PC-3 (cell line): ENCODE results near the gene DPEP2. TPM values are rescaled to one million over a fixed set of nuclear protein-coding genes. Genes with fewer than 3 reads are reported as not detected.

ENCODE experiments used
- ATAC-seq: fragments of 200-7000 bp; cut with Tn5 transposase; 2 replicates; pipeline ENCODE4 v1.9.1; 2020; ENCODE audit warnings: mild to moderate bottlenecking, moderate library complexity
- BruUV-seq: library from RNA; stranded (reverse); fragments of 400-500 nt; replicated peaks from 2 replicates; lab custom pipeline; 2021; lab: Mats Ljungman, UMichigan
- CTCF ChIA-PET: fragments of 300-600 bp; sonication (Branson Sonifier 250); formaldehyde crosslinking; loops from one replicate; lab custom pipeline; 2022; ENCODE audit warnings: antibody characterized with exemption; lab: Charles Lee
- POLR2A ChIA-PET: fragments of 300-600 bp; sonication (Branson Sonifier 250); formaldehyde crosslinking; loops from one replicate; lab custom pipeline; 2022; ENCODE audit warnings: antibody characterized with exemption; ENCODE audit not compliant: unreplicated experiment; lab: Charles Lee
- DNase-seq: peaks from one replicate; pipeline ENCODE4 v3.0.0-alpha.2; 2015
- H2AFZ ChIP-seq: fragments of 300-600 bp; sonication (generic); 2 replicates; pipeline ENCODE4 v1.6.0; 2016; ENCODE audit warnings: antibody characterized with exemption, low read length
- H3F3A ChIP-seq: fragments of 300-600 bp; sonication (generic); one replicate; pipeline ENCODE4 v1.6.0; 2017; ENCODE audit warnings: antibody characterized with exemption, low read length, control low read depth, mild to moderate bottlenecking; ENCODE audit not compliant: unreplicated experiment
- H3K27ac ChIP-seq: fragments of 300-600 bp; sonication (generic); 2 replicates; pipeline ENCODE4 v1.5.1; 2016; ENCODE audit warnings: mild to moderate bottlenecking, low read length
- H3K27me3 ChIP-seq: fragments of 300-600 bp; sonication (generic); 2 replicates; pipeline ENCODE4 v1.6.1; 2016; ENCODE audit warnings: low read length, mixed read lengths
- H3K36me3 ChIP-seq: fragments of 300-600 bp; sonication (generic); 2 replicates; pipeline ENCODE4 v1.6.1; 2016; ENCODE audit warnings: low read depth, mixed run types, low read length, mixed read lengths
- H3K4me1 ChIP-seq: fragments of 300-600 bp; sonication (generic); 2 replicates; pipeline ENCODE4 v1.5.1; 2016; ENCODE audit warnings: low read length; ENCODE audit not compliant: insufficient read depth
- H3K4me2 ChIP-seq: fragments of 300-600 bp; sonication (generic); 2 replicates; pipeline ENCODE4 v1.6.0; 2016; ENCODE audit warnings: low read length
- H3K4me3 ChIP-seq: fragments of 300-600 bp; sonication (generic); 2 replicates; pipeline ENCODE4 v1.5.1; 2016; ENCODE audit warnings: mild to moderate bottlenecking, low read length, mixed read lengths
- H3K79me2 ChIP-seq: fragments of 300-600 bp; sonication (generic); 2 replicates; pipeline ENCODE4 v1.6.1; 2017; ENCODE audit warnings: low read length, mixed read lengths
- H3K9ac ChIP-seq: fragments of 300-600 bp; sonication (generic); 2 replicates; pipeline ENCODE4 v1.6.0; 2016; ENCODE audit warnings: mild to moderate bottlenecking, low read length
- H3K9me2 ChIP-seq: fragments of 300-600 bp; sonication (generic); replicated peaks from 2 replicates; pipeline ENCODE4 v1.6.1; 2016; ENCODE audit warnings: mixed run types, low read length, mixed read lengths
- H3K9me3 ChIP-seq: fragments of 300-600 bp; sonication (generic); 2 replicates; pipeline ENCODE4 v1.6.1; 2016; ENCODE audit warnings: low read length, mixed read lengths
- H4K20me1 ChIP-seq: fragments of 300-600 bp; sonication (generic); 2 replicates; pipeline ENCODE4 v1.6.1; 2016; ENCODE audit warnings: low read length, mixed read lengths
- CTCF ChIP-seq: fragments of 300-600 bp; sonication (generic); conservative IDR thresholded peaks from 2 replicates; pipeline ENCODE4 v1.5.1; 2017; ENCODE audit warnings: antibody characterized with exemption, low read depth, mild to moderate bottlenecking, low read length
- EZH2 ChIP-seq: fragments of 300-600 bp; sonication (generic); IDR thresholded peaks from one replicate; pipeline ENCODE4 v1.6.1; 2017; ENCODE audit warnings: antibody characterized with exemption, mild to moderate bottlenecking, low read length; ENCODE audit not compliant: unreplicated experiment
- EZH2phosphoT487 ChIP-seq: fragments of 300-600 bp; sonication (generic); IDR thresholded peaks from 2 replicates; pipeline ENCODE4 v1.6.1; 2018; ENCODE audit warnings: mild to moderate bottlenecking, antibody characterized with exemption, low read length, borderline replicate concordance
- intact Hi-C: fragments of 100-400 bp; cut with micrococcal nuclease; formaldehyde crosslinking; loops from 2 replicates; pipeline ENCODE4 v1.9.0; 2023
- total RNA-seq: library from RNA; depleted of rRNA; stranded (reverse); fragments of >200 nt; gene quantifications from 2 replicates; pipeline ENCODE4 v1.2.3, GENCODE V29; 2014

DPEP2 gene
- total RNA-seq, 1 experiment from 2014 or later = not detected

GRCh38 chr16:68022728-68023537, 23.6 kb upstream of the DPEP2 start, which contains the start of the genes DDX28 and DUS2:
Gene DDX28, minus strand, starts transcription at chr16:68023232. Its CDS starts 30 bp downstream, at chr16:68023202.
Gene DUS2, plus strand, starts transcription at chr16:68023284. Its CDS starts 14,740 bp downstream, at chr16:68038024.
- Histone ChIP-seq H2AFZ (peak within 1 kb of the TSS; percentile 94), H3K4me3 (peak within 1 kb of the TSS; percentile 100), H3K4me1 (peaks cover 5% of the 10 kb centered on the region; the same call in 1 of the 2 replicates), H3K27ac (peak within 1 kb of the TSS; percentile 31), H3K9me3 (no peaks in the 10 kb centered on the region), H3F3A (no peaks in the 10 kb centered on the region), H3K9me2 (no peaks in the 10 kb centered on the region), H4K20me1 (no peaks in the 10 kb centered on the region), H3K79me2 (peaks cover 39% of the 10 kb centered on the region), H3K9ac (peak within 1 kb of the TSS; percentile 97), H3K4me2 (peak within 1 kb of the TSS; percentile 100), H3K27me3 (no peaks in the 10 kb centered on the region), H3K36me3 (no peaks in the 10 kb centered on the region)
- ChIA-PET CTCF (interaction anchor here (0.6 to 0.9 kb wide), 3 partner anchors 18 to 350 kb away, joined by 3 to 4 read pairs (median 3); no protein-coding TSS in a partner anchor), POLR2A (interaction anchor here (0.6 kb wide), 2 partner anchors 96 to 121 kb away, joined by 3 read pairs; no protein-coding TSS in a partner anchor)
- BruUV-seq = no TSS peak
- intact Hi-C loops = no loop called here
- ATAC-seq (peak; percentile 88), DNase-seq (peak; percentile 88)
- TF ChIP-seq EZH2 = no peak
- no peak for TF ChIP-seq EZH2phosphoT487
- TF ChIP-seq CTCF = no peak

- ATAC-seq = no peak
- DNase-seq = no peak
- POLR2A ChIA-PET = no interaction called here
- Histone ChIP-seq H3K27ac (peak overlapping the region; percentile 31; the same call in 1 of the 2 replicates), H3K9me2 (no peaks in the 10 kb centered on the region), H4K20me1 (no peaks in the 10 kb centered on the region), H3F3A (no peaks in the 10 kb centered on the region), H3K36me3 (no peaks in the 10 kb centered on the region), H3K4me1 (peaks cover 5% of the 10 kb centered on the region; the same call in 1 of the 2 replicates), H2AFZ (peak overlapping the region; percentile 94), H3K4me3 (peak overlapping the region; percentile 100), H3K9me3 (no peaks in the 10 kb centered on the region), H3K4me2 (peak overlapping the region; percentile 100), H3K9ac (peak overlapping the region; percentile 97), H3K79me2 (peaks cover 39% of the 10 kb centered on the region), H3K27me3 (no peaks in the 10 kb centered on the region)
- TF ChIP-seq CTCF (no peak), EZH2 (no peak), EZH2phosphoT487 (no peak)
- intact Hi-C loops = no loop called here
- no TSS peak for BruUV-seq
- CTCF ChIA-PET = interaction anchor here (0.9 kb wide), 1 partner anchor 18 kb away, joined by 3 read pairs; no protein-coding TSS in a partner anchor
Observed at GRCh38 chr16:68022278-68022727, 23.0 kb upstream of the DPEP2 start.
